Measurements from ENCODE around the gene CASP2.

GRCh38 chr7:143290293-143290692 lies 2.1 kb downstream of the CASP2 start:
- TF ChIP-seq, protein P1, sequence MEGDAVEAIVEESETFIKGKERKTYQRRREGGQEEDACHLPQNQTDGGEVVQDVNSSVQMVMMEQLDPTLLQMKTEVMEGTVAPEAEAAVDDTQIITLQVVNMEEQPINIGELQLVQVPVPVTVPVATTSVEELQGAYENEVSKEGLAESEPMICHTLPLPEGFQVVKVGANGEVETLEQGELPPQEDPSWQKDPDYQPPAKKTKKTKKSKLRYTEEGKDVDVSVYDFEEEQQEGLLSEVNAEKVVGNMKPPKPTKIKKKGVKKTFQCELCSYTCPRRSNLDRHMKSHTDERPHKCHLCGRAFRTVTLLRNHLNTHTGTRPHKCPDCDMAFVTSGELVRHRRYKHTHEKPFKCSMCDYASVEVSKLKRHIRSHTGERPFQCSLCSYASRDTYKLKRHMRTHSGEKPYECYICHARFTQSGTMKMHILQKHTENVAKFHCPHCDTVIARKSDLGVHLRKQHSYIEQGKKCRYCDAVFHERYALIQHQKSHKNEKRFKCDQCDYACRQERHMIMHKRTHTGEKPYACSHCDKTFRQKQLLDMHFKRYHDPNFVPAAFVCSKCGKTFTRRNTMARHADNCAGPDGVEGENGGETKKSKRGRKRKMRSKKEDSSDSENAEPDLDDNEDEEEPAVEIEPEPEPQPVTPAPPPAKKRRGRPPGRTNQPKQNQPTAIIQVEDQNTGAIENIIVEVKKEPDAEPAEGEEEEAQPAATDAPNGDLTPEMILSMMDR (IDR thresholded peaks at IDR 0.05), result no peak
- TF ChIP-seq POLR2A (IDR thresholded peaks at IDR 0.05), result no peak
